ENCODE results near the gene ZSWIM6.

Gene ZSWIM6

DNA sequence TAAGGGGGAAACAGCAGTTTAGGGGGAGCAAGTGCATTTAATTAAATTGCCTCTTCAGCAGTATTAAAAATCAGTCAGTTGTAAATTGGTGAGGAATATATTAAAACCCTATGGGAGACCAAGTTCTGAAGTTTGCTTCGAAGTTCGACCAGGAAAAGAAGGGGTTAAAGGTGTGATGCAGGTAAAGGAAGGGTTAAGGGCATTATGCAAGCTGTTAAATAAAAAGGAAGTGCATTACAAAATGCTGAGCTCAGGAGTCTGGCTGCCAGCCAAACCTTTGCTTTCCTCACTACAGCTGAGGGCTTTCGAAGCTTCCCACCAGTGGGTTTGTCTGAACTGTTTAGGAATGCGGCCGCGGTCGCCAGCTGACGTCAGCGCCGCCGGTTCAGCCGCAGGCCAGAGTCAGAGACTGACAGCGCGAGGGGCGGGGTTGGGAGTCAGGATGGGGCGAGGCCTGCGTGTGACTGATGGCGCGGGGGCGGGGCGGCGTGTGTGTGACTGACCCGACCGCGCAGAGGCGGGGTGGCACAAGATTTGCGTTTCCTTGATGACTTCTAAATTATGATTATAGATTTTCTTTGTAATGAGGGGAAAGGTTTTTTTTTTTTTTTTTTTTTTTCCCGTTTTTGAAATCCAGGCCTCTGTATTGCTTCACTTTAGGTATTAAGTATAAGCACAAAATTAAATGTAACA is 76.6 kb downstream of the ZSWIM6 start:
- Histone ChIP-seq H3K79me2 (ENCODE audit: low read length) (peaks cover 28% of the 10 kb centered on the region), H3K27me3 (replicated peaks; ENCODE audit: insufficient read depth, low read length) (no peaks in the 10 kb centered on the region), H3K36me3 (replicated peaks; ENCODE audit: insufficient read depth, low read length) (no peaks in the 10 kb centered on the region), H3K9me2 (replicated peaks; ENCODE audit: insufficient read depth, low read length) (no peaks in the 10 kb centered on the region), H3F3A (ENCODE audit: insufficient read depth, low read length) (no peaks in the 10 kb centered on the region), H4K20me1 (ENCODE audit: insufficient read depth, low read length) (no peaks in the 10 kb centered on the region), H3K9ac (ENCODE audit: low read length) (peak overlapping the region; percentile 20; the same call in 1 of the 2 replicates), H3K9me3 (replicated peaks; ENCODE audit: insufficient read depth, low read length) (no peaks in the 10 kb centered on the region), H2AFZ (ENCODE audit: low read length) (no peak overlapping the region), H3K4me1 (ENCODE audit: low read length) (peaks cover 17% of the 10 kb centered on the region), H3K27ac (ENCODE audit: low read length) (no peak overlapping the region), H3K4me3 (ENCODE audit: low read length) (peak overlapping the region; percentile 19; the same call in 1 of the 2 replicates), H3K4me2 (ENCODE audit: low read depth, low read length) (peak overlapping the region; percentile 44; the same call in 1 of the 2 replicates)
- DNase-seq: peak; percentile 99
- TF ChIP-seq EZH2 (optimal IDR thresholded peaks at IDR 0.05; ENCODE audit: low read depth, low read length) (no peak), EZH2phosphoT487 (IDR thresholded peaks at IDR 0.05; ENCODE audit: low read length) (no peak), CTCF (IDR thresholded peaks at IDR 0.05; ENCODE audit: low read length) (no peak)

DNA sequence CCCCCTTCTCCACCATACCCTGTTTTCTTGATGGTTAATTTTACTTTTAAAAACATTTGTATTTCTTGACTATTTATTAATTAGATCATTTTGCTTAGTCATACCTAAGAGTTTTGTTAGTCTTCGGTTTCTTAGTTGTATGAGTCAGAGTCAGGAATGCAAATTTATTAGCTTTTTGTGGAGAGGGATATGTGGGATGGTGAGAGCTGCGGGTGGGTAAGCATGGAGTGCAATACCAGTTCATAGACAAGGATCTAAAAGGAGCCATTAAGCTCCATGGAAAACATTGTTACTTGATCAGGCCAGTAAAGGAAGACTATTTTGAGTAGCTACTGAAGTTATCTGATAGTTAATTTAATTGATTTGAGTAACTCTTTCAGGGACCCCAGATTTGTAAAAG is 77.5 kb downstream of the ZSWIM6 start:
- no peak overlapping the region for H3K4me2 ChIP-seq (ENCODE audit: low read depth, low read length)
- no peaks in the 10 kb centered on the region for H3K9me2 ChIP-seq (replicated peaks; ENCODE audit: insufficient read depth, low read length)
- H3K9me3 ChIP-seq (replicated peaks; ENCODE audit: insufficient read depth, low read length): no peaks in the 10 kb centered on the region
- H3K4me1 ChIP-seq (ENCODE audit: low read length): peaks cover 17% of the 10 kb centered on the region
- no peak overlapping the region for H3K4me3 ChIP-seq (ENCODE audit: low read length)
- H2AFZ ChIP-seq (ENCODE audit: low read length): no peak overlapping the region
- no peaks in the 10 kb centered on the region for H3F3A ChIP-seq (ENCODE audit: insufficient read depth, low read length)
- TF ChIP-seq EZH2 (optimal IDR thresholded peaks at IDR 0.05; ENCODE audit: low read depth, low read length): no peak
- TF ChIP-seq EZH2phosphoT487 (IDR thresholded peaks at IDR 0.05; ENCODE audit: low read length): no peak
- no peak for TF ChIP-seq CTCF (IDR thresholded peaks at IDR 0.05; ENCODE audit: low read length)
- no peaks in the 10 kb centered on the region for H3K27me3 ChIP-seq (replicated peaks; ENCODE audit: insufficient read depth, low read length)
- H3K9ac ChIP-seq (ENCODE audit: low read length): no peak overlapping the region
- H3K36me3 ChIP-seq (replicated peaks; ENCODE audit: insufficient read depth, low read length): no peaks in the 10 kb centered on the region
- peaks cover 35% of the 10 kb centered on the region for H3K79me2 ChIP-seq (ENCODE audit: low read length)
- no peak overlapping the region for H3K27ac ChIP-seq (ENCODE audit: low read length)
- H4K20me1 ChIP-seq (ENCODE audit: insufficient read depth, low read length): no peaks in the 10 kb centered on the region
- DNase-seq: no peak

GRCh38 chr5:61410811-61411210 is 78.8 kb downstream of the ZSWIM6 start:
- no peaks in the 10 kb centered on the region for H3K9me2 ChIP-seq (replicated peaks; ENCODE audit: insufficient read depth, low read length)
- H4K20me1 ChIP-seq (ENCODE audit: insufficient read depth, low read length): no peaks in the 10 kb centered on the region
- no peak for DNase-seq
- no peak for TF ChIP-seq CTCF (IDR thresholded peaks at IDR 0.05; ENCODE audit: low read length)
- TF ChIP-seq EZH2phosphoT487 (IDR thresholded peaks at IDR 0.05; ENCODE audit: low read length): no peak
- TF ChIP-seq EZH2 (optimal IDR thresholded peaks at IDR 0.05; ENCODE audit: low read depth, low read length): no peak
- H2AFZ ChIP-seq (ENCODE audit: low read length): no peak overlapping the region
- H3K36me3 ChIP-seq (replicated peaks; ENCODE audit: insufficient read depth, low read length): no peaks in the 10 kb centered on the region
- H3K4me1 ChIP-seq (ENCODE audit: low read length): peaks cover 17% of the 10 kb centered on the region
- H3K27me3 ChIP-seq (replicated peaks; ENCODE audit: insufficient read depth, low read length): no peaks in the 10 kb centered on the region
- peaks cover 43% of the 10 kb centered on the region for H3K79me2 ChIP-seq (ENCODE audit: low read length)
- H3K9ac ChIP-seq (ENCODE audit: low read length): no peak overlapping the region
- H3K27ac ChIP-seq (ENCODE audit: low read length): no peak overlapping the region
- H3K9me3 ChIP-seq (replicated peaks; ENCODE audit: insufficient read depth, low read length): no peaks in the 10 kb centered on the region
- H3F3A ChIP-seq (ENCODE audit: insufficient read depth, low read length): no peaks in the 10 kb centered on the region
- H3K4me2 ChIP-seq (ENCODE audit: low read depth, low read length): no peak overlapping the region
- no peak overlapping the region for H3K4me3 ChIP-seq (ENCODE audit: low read length)
